ENCODE data around the gene S100B. TPM values are rescaled to one million over a fixed set of nuclear protein-coding genes. Genes with fewer than 3 reads are reported as not detected.
"Not testable (repeated sequence)": the region's sequence is repeated elsewhere in the genome, so short reads cannot be mapped to it uniquely, and the experiment has no call there.

Gene S100B
- total RNA-seq, 1 experiment from 2014 or later: not detected

DNA sequence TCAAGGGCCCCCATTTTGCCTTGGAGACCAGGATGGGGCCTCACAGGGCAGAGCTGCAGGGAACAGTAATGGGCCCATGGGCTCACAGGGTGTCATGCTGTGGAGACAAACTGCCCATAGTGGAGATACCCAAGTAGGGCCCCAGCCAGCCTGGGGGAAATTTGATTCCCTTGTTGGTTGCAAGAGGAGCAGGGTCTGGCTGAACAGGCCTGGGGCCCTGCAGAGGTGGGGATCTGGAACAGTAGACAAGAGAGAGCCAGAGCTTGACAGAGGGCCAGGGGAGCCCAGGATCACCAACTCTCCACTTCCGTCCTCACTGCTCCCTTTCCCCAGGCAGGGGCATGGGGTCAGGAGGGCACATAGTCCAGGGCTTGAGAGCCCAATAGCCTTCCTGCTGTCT, 8.7 kb downstream of the S100B start:
- H3K9me3 Mint-ChIP-seq (ENCODE audit: unreplicated experiment): peaks cover 18% of the 10 kb centered on the region
- intact Hi-C loops (cut with micrococcal nuclease): no loop called here
- ChIA-PET POLR2A (no interaction called here), CTCF (no interaction called here)
- H3K4me1 Mint-ChIP-seq (ENCODE audit: insufficient read depth, unreplicated experiment): no peaks in the 10 kb centered on the region
- no peaks in the 10 kb centered on the region for H3K36me3 Mint-ChIP-seq (ENCODE audit: insufficient read depth, unreplicated experiment)
- no peak for DNase-seq (ENCODE audit: unreplicated experiment)
- BruUV-seq (replicated peaks): no TSS peak
- no peak overlapping the region for H3K4me3 Mint-ChIP-seq (ENCODE audit: unreplicated experiment)
- no peaks in the 10 kb centered on the region for H3K27me3 Mint-ChIP-seq (ENCODE audit: insufficient read depth, unreplicated experiment)
- no peak overlapping the region for H3K27ac Mint-ChIP-seq (ENCODE audit: low read depth, unreplicated experiment)
- TF ChIP-seq, protein P1, sequence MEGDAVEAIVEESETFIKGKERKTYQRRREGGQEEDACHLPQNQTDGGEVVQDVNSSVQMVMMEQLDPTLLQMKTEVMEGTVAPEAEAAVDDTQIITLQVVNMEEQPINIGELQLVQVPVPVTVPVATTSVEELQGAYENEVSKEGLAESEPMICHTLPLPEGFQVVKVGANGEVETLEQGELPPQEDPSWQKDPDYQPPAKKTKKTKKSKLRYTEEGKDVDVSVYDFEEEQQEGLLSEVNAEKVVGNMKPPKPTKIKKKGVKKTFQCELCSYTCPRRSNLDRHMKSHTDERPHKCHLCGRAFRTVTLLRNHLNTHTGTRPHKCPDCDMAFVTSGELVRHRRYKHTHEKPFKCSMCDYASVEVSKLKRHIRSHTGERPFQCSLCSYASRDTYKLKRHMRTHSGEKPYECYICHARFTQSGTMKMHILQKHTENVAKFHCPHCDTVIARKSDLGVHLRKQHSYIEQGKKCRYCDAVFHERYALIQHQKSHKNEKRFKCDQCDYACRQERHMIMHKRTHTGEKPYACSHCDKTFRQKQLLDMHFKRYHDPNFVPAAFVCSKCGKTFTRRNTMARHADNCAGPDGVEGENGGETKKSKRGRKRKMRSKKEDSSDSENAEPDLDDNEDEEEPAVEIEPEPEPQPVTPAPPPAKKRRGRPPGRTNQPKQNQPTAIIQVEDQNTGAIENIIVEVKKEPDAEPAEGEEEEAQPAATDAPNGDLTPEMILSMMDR (IDR thresholded peaks at IDR 0.05; ENCODE audit: unreplicated experiment): no peak

DNA sequence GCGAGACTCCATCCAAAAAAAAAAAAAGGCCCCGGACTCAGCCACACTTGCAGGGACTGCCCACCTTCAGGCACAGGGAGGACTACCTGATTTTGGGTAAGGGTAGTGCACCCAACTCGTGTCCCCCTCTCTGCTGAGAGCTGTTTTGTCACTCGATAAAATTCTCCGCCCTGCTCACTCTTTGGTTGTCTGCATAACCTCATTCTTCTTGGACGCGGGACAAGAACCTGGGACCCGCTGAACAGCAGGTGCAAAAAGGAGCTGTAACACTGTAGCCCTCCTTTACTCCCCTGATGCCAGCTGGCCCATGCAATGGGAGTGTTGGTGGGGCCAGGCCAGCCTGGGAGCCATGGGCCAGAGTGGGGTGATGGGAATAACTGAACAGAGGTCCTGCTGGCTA, 10.6 kb downstream of the S100B start:
- Mint-ChIP-seq H3K27me3 (ENCODE audit: insufficient read depth, unreplicated experiment) (no peaks in the 10 kb centered on the region), H3K36me3 (ENCODE audit: insufficient read depth, unreplicated experiment) (no peaks in the 10 kb centered on the region), H3K27ac (ENCODE audit: low read depth, unreplicated experiment) (no peak overlapping the region), H3K4me1 (ENCODE audit: insufficient read depth, unreplicated experiment) (no peaks in the 10 kb centered on the region), H3K4me3 (ENCODE audit: unreplicated experiment) (no peak overlapping the region), H3K9me3 (ENCODE audit: unreplicated experiment) (peaks cover 31% of the 10 kb centered on the region)
- ChIA-PET POLR2A (no interaction called here), CTCF (no interaction called here)
- TF ChIP-seq, protein P1 (IDR thresholded peaks at IDR 0.05; ENCODE audit: unreplicated experiment): no peak
- no peak for DNase-seq (ENCODE audit: unreplicated experiment)
- no TSS peak for BruUV-seq (replicated peaks)
- intact Hi-C loops (cut with micrococcal nuclease): no loop called here

- peaks cover 12% of the 10 kb centered on the region for H3K36me3 Mint-ChIP-seq (ENCODE audit: insufficient read depth, unreplicated experiment)
- no TSS peak for BruUV-seq (replicated peaks)
- no peaks in the 10 kb centered on the region for H3K27me3 Mint-ChIP-seq (ENCODE audit: insufficient read depth, unreplicated experiment)
- ChIA-PET CTCF (interaction anchor here (0.6 kb wide), 1 partner anchor 444 kb away, joined by 6 read pairs; no protein-coding TSS in a partner anchor), POLR2A (interaction anchor here (1.0 kb wide), 1 partner anchor 41 kb away, joined by 3 read pairs; no protein-coding TSS in a partner anchor)
- TF ChIP-seq, protein P1 (IDR thresholded peaks at IDR 0.05; ENCODE audit: unreplicated experiment): no peak
- no peak overlapping the region for H3K27ac Mint-ChIP-seq (ENCODE audit: low read depth, unreplicated experiment)
- no peaks in the 10 kb centered on the region for H3K4me1 Mint-ChIP-seq (ENCODE audit: insufficient read depth, unreplicated experiment)
- no peak overlapping the region for H3K4me3 Mint-ChIP-seq (ENCODE audit: unreplicated experiment)
- intact Hi-C loops (cut with micrococcal nuclease): no loop called here
- H3K9me3 Mint-ChIP-seq (ENCODE audit: unreplicated experiment): peaks cover 54% of the 10 kb centered on the region
- DNase-seq (ENCODE audit: unreplicated experiment): peak; percentile 63
Measured at GRCh38 chr21:46585191-46585953, 19.5 kb downstream of the S100B start.

DNA sequence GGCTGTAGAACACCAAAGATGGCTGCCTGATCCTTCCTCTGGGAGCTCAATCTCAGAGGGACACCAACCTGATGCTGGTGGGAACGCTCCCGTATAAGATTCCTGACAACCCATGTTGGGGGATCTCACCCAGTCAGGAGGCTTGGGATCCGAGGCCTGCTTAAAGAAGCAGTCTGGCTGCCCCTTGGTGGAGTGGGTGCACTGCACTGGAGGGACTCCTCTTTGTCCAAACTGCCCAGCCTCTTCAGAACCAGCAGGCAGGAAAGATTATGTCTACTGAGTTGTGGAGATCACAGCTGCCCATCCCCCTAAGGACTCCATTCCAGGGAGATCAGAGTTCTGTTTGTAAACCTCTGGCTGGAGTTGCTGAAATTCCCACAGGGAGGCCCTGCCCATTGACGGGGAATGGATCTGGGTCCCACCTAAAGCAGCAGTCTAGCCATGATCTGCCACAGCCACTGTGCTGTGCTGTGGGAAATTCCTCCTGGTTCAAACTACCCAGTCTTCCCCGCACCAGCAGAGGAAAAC, 23.0 kb downstream of the S100B start:
- no peaks in the 10 kb centered on the region for H3K4me1 Mint-ChIP-seq (ENCODE audit: insufficient read depth, unreplicated experiment)
- ChIA-PET CTCF (no interaction called here), POLR2A (no interaction called here)
- H3K27ac Mint-ChIP-seq (ENCODE audit: low read depth, unreplicated experiment): no peak overlapping the region
- no peaks in the 10 kb centered on the region for H3K27me3 Mint-ChIP-seq (ENCODE audit: insufficient read depth, unreplicated experiment)
- H3K36me3 Mint-ChIP-seq (ENCODE audit: insufficient read depth, unreplicated experiment): peaks cover 12% of the 10 kb centered on the region
- no peak for DNase-seq (ENCODE audit: unreplicated experiment)
- intact Hi-C loops (cut with micrococcal nuclease): no loop called here
- peaks cover 53% of the 10 kb centered on the region for H3K9me3 Mint-ChIP-seq (ENCODE audit: unreplicated experiment)
- H3K4me3 Mint-ChIP-seq (ENCODE audit: unreplicated experiment): no peak overlapping the region
- BruUV-seq (replicated peaks): no TSS peak
- TF ChIP-seq, protein P1 (IDR thresholded peaks at IDR 0.05; ENCODE audit: unreplicated experiment): no peak

DNA sequence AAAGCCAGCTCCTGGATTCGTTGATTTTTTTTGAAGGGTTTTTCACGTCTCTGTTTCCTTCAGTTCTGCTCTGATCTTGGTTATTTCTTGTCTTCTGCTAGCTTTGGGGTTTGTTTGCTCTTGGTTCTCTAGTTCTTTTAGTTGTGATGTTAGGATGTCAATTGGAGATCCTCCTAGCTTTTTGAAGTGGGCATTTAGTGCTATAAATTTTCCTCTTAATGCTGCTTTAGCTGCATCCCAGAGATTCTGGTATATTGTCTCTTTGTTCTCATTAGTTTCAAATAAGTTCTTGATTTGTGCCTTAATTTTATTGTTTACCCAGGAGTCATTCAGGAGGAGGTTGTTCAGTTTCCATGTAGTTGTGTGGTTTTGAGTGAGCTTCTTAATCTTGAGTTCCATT, 25.5 kb downstream of the S100B start:
- intact Hi-C loops (cut with micrococcal nuclease); H3K27ac Mint-ChIP-seq (ENCODE audit: low read depth, unreplicated experiment); DNase-seq (ENCODE audit: unreplicated experiment); H3K4me1 Mint-ChIP-seq (ENCODE audit: insufficient read depth, unreplicated experiment); H3K27me3 Mint-ChIP-seq (ENCODE audit: insufficient read depth, unreplicated experiment); H3K4me3 Mint-ChIP-seq (ENCODE audit: unreplicated experiment); BruUV-seq (replicated peaks): not testable (repeated sequence)
- CTCF ChIA-PET: interaction anchor here (0.6 kb wide), 1 partner anchor 16 kb away, joined by 3 read pairs; no protein-coding TSS in a partner anchor
- Mint-ChIP-seq H3K36me3 (ENCODE audit: insufficient read depth, unreplicated experiment) (peaks cover 12% of the 10 kb centered on the region), H3K9me3 (ENCODE audit: unreplicated experiment) (peaks cover 43% of the 10 kb centered on the region)
- POLR2A ChIA-PET: interaction anchor here (0.6 to 0.7 kb wide), 2 partner anchors 57 to 254 kb away, joined by 3 read pairs; no protein-coding TSS in a partner anchor

DNA sequence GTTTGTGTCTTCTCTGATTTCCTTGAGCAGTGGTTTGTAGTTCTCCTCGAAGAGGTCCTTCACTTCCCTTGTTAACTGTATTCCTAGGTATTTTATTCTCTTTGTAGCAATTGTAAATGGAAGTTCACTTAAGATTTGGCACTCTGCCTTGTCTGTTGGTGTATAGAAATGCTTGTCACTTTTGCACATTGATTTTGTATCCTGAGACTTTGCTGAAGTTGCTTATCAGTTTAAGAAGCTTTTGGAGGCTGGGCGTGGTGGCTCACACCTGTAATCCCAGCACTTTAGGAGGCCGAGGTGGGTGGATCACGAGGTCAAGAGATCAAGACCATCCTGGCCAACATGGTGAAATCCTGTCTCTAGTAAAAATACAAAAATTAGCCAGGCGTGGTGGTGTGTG, 27.1 kb downstream of the S100B start:
- peaks cover 34% of the 10 kb centered on the region for H3K9me3 Mint-ChIP-seq (ENCODE audit: unreplicated experiment)
- intact Hi-C loops (cut with micrococcal nuclease); H3K4me1 Mint-ChIP-seq (ENCODE audit: insufficient read depth, unreplicated experiment); DNase-seq (ENCODE audit: unreplicated experiment); CTCF ChIA-PET; H3K27ac Mint-ChIP-seq (ENCODE audit: low read depth, unreplicated experiment); POLR2A ChIA-PET; H3K27me3 Mint-ChIP-seq (ENCODE audit: insufficient read depth, unreplicated experiment); H3K36me3 Mint-ChIP-seq (ENCODE audit: insufficient read depth, unreplicated experiment); H3K4me3 Mint-ChIP-seq (ENCODE audit: unreplicated experiment); BruUV-seq (replicated peaks): not testable (repeated sequence)
